AG10803 (cell line): ENCODE data around the gene FXYD1.

Experiments
- DNase-seq: peaks from one replicate; pipeline ENCODE4 v3.0.0; 2010; ENCODE audit warnings: low read depth
- H3K4me3 ChIP-seq: 2 replicates; pipeline ENCODE4 v1.5.1; 2011; ENCODE audit warnings: mild to moderate bottlenecking, low read length, control low read depth
- TF ChIP-seq, protein P1 (sequence below): conservative IDR thresholded peaks from 2 replicates; pipeline ENCODE4 v1.5.1; 2011; ENCODE audit warnings: mild to moderate bottlenecking, low read length, control low read depth, inconsistent platforms

The FXYD1 gene

GRCh38 chr19:35117116-35117515, 21.5 kb upstream of the FXYD1 start:
- H3K4me3 ChIP-seq, result no peak overlapping the region
- TF ChIP-seq, protein P1, sequence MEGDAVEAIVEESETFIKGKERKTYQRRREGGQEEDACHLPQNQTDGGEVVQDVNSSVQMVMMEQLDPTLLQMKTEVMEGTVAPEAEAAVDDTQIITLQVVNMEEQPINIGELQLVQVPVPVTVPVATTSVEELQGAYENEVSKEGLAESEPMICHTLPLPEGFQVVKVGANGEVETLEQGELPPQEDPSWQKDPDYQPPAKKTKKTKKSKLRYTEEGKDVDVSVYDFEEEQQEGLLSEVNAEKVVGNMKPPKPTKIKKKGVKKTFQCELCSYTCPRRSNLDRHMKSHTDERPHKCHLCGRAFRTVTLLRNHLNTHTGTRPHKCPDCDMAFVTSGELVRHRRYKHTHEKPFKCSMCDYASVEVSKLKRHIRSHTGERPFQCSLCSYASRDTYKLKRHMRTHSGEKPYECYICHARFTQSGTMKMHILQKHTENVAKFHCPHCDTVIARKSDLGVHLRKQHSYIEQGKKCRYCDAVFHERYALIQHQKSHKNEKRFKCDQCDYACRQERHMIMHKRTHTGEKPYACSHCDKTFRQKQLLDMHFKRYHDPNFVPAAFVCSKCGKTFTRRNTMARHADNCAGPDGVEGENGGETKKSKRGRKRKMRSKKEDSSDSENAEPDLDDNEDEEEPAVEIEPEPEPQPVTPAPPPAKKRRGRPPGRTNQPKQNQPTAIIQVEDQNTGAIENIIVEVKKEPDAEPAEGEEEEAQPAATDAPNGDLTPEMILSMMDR, result no peak

DNA sequence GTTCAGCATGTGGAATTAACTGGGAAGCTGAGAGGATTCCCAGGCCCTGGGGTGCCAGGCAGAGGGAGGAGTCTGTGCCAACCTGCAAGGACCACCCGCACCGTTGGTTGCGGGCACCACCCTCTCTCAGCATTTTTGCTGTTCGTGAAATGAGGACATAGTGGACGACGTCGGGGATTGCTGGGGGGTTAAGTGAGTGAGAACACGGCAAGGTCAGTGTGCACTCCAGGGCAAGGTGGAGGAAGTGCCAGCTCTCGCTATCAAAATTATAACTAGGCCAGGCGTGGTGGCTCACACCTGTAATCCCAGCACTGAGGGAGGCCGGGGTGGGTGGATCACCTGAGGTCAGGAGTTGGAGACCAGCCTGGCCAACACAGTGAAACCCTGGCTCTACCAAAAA, 20.8 kb upstream of the FXYD1 start:
- TF ChIP-seq, protein P1, result no peak
- DNase-seq, result no peak
- no peak overlapping the region for H3K4me3 ChIP-seq

More at GRCh38 chr19:35117116-35117515, 21.5 kb upstream of the FXYD1 start:
- DNase-seq, result no peak

DNA sequence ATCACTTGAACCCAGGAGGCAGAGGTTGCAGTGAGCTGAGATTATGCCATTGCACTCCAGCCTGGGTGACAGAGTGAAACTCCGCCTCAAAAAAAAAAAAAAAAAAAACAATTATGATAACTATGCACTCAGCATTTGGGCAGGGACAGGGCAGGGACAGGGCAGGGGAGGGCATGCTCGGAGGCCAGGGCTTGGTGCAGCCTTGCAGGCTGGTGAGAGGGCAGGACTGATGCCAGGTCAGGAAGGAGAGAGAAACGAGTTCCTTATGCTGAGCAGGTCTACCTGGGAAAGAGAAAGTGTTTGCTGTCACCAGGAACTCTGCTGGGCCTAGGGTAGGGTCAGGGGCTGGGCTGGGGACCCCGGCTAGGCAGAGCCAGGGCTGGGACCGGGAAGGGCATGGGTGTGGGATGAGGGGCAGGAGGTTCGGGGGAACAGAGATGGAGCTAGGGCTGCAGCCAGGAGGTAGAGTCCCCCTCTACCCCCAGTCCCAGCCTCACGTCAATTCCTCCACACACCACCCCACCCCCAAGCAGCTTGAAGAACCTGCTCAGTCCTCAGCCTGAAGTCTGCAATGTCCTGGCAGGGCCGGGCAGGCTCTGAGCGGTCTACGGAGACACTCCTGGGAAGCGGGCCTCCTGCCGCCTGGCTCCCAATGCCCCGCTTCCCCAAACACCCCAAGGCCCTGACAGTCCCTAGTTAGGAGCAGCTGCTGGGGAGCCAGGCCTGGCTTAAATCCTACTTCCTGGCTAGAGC, 20.2 kb upstream of the FXYD1 start:
- H3K4me3 ChIP-seq, result no peak overlapping the region
- TF ChIP-seq, protein P1, result no peak
- DNase-seq, result no peak

DNA sequence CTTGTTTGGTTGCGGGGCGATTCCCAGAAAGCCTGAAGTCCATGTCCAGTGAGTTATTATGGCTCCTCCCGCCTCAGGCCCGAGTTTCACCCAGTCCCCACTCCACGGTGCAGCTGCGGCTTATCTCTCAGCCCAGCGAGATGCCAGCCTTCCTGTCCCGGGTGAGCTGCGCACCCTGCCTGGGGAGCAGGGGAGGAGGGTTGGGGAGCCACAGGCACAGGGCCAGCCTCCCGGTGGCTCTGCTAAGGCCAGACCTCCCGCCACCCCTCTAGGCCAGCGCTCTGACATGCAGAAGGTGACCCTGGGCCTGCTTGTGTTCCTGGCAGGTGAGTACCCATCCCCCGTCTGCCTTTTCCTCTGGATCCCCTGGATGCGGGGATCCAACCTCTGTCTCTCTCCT, 19.5 kb upstream of the FXYD1 start:
- DNase-seq, result no peak
- TF ChIP-seq, protein P1, result no peak
- H3K4me3 ChIP-seq, result no peak overlapping the region

DNA sequence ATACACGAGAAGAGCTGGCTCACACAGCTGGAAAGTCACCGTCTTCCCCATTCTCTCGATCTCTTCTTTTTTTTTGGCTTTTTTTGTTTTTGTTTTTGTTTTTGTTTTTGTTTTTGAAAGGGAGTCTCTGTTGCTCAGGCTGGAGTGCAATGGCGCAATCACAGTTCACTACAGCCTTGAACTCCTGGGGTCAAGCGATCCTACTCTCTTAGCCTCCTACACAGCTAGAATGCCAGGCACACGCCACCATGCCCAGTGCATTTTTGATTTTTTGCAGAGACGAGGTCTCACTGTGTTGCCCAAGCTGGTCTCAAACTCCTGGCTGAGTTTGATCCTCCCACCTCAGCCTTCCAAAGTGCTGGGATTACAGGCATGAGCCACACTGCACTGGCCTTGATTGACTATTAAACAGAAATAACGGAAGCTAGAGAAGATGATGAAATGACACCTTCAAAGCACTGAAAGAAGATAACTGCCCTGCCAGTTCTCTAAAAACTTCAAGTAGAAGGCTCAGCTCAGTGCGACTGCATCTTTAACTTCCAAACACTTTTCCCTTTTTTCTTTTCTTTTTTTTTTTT, 19.0 kb upstream of the FXYD1 start:
- DNase-seq, result no peak
- TF ChIP-seq, protein P1, result no peak
- H3K4me3 ChIP-seq, result no peak overlapping the region

- peak; percentile 75 for DNase-seq
- no peak overlapping the region for H3K4me3 ChIP-seq
- TF ChIP-seq, protein P1, result no peak
Measured at GRCh38 chr19:35120492-35120891, 18.1 kb upstream of the FXYD1 start.

GRCh38 chr19:35120898-35121297, 17.7 kb upstream of the FXYD1 start:
- H3K4me3 ChIP-seq, result no peak overlapping the region
- no peak for DNase-seq
- TF ChIP-seq, protein P1, result no peak
